ENCODE data around the gene RNF138.

Gene RNF138

GRCh38 chr18:32060026-32060425 is 31.6 kb upstream of the RNF138 start:
- no peak for DNase-seq (ENCODE audit: low read depth)
- no peak overlapping the region for H3K4me3 ChIP-seq (ENCODE audit: low read depth, low read length)
- TF ChIP-seq CTCF (IDR thresholded peaks at IDR 0.05; ENCODE audit: control insufficient read depth, extremely low read depth, insufficient read depth): no peak

GRCh38 chr18:32067375-32068167 is 24.1 kb upstream of the RNF138 start:
- TF ChIP-seq CTCF (IDR thresholded peaks at IDR 0.05; ENCODE audit: control insufficient read depth, extremely low read depth, insufficient read depth): no peak
- H3K4me3 ChIP-seq (ENCODE audit: low read depth, low read length): no peak overlapping the region
- DNase-seq (ENCODE audit: low read depth): no peak

- TF ChIP-seq CTCF (IDR thresholded peaks at IDR 0.05; ENCODE audit: control insufficient read depth, extremely low read depth, insufficient read depth): peak; percentile 60
- H3K4me3 ChIP-seq (ENCODE audit: low read depth, low read length): no peak overlapping the region
- DNase-seq (ENCODE audit: low read depth): no peak
Observed at GRCh38 chr18:32072321-32072720, 19.4 kb upstream of the RNF138 start.

GRCh38 chr18:32074206-32074605 is 17.5 kb upstream of the RNF138 start:
- no peak for DNase-seq (ENCODE audit: low read depth)
- H3K4me3 ChIP-seq (ENCODE audit: low read depth, low read length): no peak overlapping the region
- no peak for TF ChIP-seq CTCF (IDR thresholded peaks at IDR 0.05; ENCODE audit: control insufficient read depth, extremely low read depth, insufficient read depth)

GRCh38 chr18:32078845-32079244 is 12.8 kb upstream of the RNF138 start:
- no peak overlapping the region for H3K4me3 ChIP-seq (ENCODE audit: low read depth, low read length)
- TF ChIP-seq CTCF (IDR thresholded peaks at IDR 0.05; ENCODE audit: control insufficient read depth, extremely low read depth, insufficient read depth): no peak
- no peak for DNase-seq (ENCODE audit: low read depth)

GRCh38 chr18:32081881-32082280 is 9.8 kb upstream of the RNF138 start:
- H3K4me3 ChIP-seq (ENCODE audit: low read depth, low read length): no peak overlapping the region
- DNase-seq (ENCODE audit: low read depth): no peak
- no peak for TF ChIP-seq CTCF (IDR thresholded peaks at IDR 0.05; ENCODE audit: control insufficient read depth, extremely low read depth, insufficient read depth)

- TF ChIP-seq CTCF (IDR thresholded peaks at IDR 0.05; ENCODE audit: control insufficient read depth, extremely low read depth, insufficient read depth): no peak
- H3K4me3 ChIP-seq (ENCODE audit: low read depth, low read length): no peak overlapping the region
- DNase-seq (ENCODE audit: low read depth): no peak
Observed at GRCh38 chr18:32083781-32084180, 7.9 kb upstream of the RNF138 start.

Measured in LNCaP clone FGC (cell line).